SK-N-MC (cell line): ENCODE measurements around the gene C3orf70.

ENCODE experiments used
- EZH2 ChIP-seq: fragments of 200-600 bp; sonication (generic); IDR thresholded peaks from one replicate; pipeline ENCODE4 v1.6.1; 2017; ENCODE audit warnings: antibody characterized with exemption
- POLR2AphosphoS5 ChIP-seq: IDR thresholded peaks from 2 replicates; pipeline ENCODE4 v1.6.1; 2012; ENCODE audit warnings: mild to moderate bottlenecking, low read depth, low read length, borderline replicate concordance

DNA sequence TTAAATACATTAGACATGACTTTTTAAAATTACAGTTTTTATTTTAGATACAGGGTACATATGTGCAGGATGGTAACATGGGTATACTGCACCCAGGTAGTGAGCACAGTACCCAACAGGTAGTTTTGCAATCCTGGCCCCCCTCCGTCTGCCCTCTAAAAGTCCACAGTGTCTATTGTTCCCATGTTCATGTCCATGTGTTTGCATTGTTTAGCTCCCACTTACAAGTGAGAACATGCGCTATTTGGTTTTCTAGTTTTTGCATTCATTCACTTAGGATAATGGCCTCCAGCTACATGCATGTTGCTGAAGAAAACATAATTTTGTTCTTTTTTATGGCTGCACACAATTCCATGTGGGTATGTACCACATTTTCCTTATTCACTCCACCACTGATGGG lies 23.8 kb downstream of the C3orf70 start:
- TF ChIP-seq EZH2 (no peak), POLR2AphosphoS5 (no peak)
